Ishikawa (cell line): ENCODE measurements around the gene R3HDM2.

Experiments used
- CREB1 ChIP-seq: IDR thresholded peaks from 2 replicates; pipeline ENCODE4 v1.6.1; 2012; ENCODE audit warnings: low read depth
- EP300 ChIP-seq: IDR thresholded peaks from 2 replicates; pipeline ENCODE4 v1.6.1; 2012; ENCODE audit warnings: borderline replicate concordance
- MAX ChIP-seq: IDR thresholded peaks from 2 replicates; pipeline ENCODE4 v1.6.1; 2012
- RAD21 ChIP-seq: IDR thresholded peaks from 2 replicates; pipeline ENCODE4 v1.6.1; 2012; ENCODE audit warnings: low read depth
- REST ChIP-seq: IDR thresholded peaks from 2 replicates; pipeline ENCODE4 v1.6.1; 2012; ENCODE audit warnings: low read depth, mild to moderate bottlenecking
- TAF1 ChIP-seq: IDR thresholded peaks from 2 replicates; pipeline ENCODE4 v1.6.1; 2012; ENCODE audit warnings: low read depth, mild to moderate bottlenecking
- ZBTB7A ChIP-seq: IDR thresholded peaks from 2 replicates; pipeline ENCODE4 v1.6.1; 2012; ENCODE audit warnings: low read depth

GRCh38 chr12:57225680-57226210, 205.1 kb downstream of the R3HDM2 start:
- TF ChIP-seq REST (no peak), EP300 (no peak), MAX (no peak), ZBTB7A (no peak), TAF1 (no peak), CREB1 (no peak), RAD21 (no peak)
